PFSK-1 (cell line): Measurements from ENCODE around the gene TBC1D9.

Experiments used
- FOXP2 ChIP-seq: optimal IDR thresholded peaks from 2 replicates; pipeline ENCODE3; 2011; ENCODE audit warnings: borderline replicate concordance, control low read depth, inconsistent platforms; ENCODE audit not compliant: insufficient read depth; ENCODE audit errors: extremely low read length, extremely low read depth
- POLR2AphosphoS5 ChIP-seq: IDR thresholded peaks from 2 replicates; pipeline ENCODE4 v1.6.1; 2012; ENCODE audit warnings: low read depth, mild to moderate bottlenecking, control low read depth, low read length, moderate library complexity
- REST ChIP-seq, 2 experiments: IDR thresholded peaks; 2 replicates each; pipeline versions ENCODE4 v1.6.1 to v1.8.0; 2011 to 2012; ENCODE audit warnings: low read depth in 2 of 2, low read length in 2 of 2, control low read depth in 1 of 2, inconsistent platforms in 1 of 2, mild to moderate bottlenecking in 1 of 2, moderate library complexity in 1 of 2; ENCODE audit not compliant: insufficient read depth in 1 of 2
- SIN3A ChIP-seq: IDR thresholded peaks from 2 replicates; pipeline ENCODE4 v1.6.1; 2012; ENCODE audit warnings: mild to moderate bottlenecking, low read length, moderate library complexity, borderline replicate concordance; ENCODE audit not compliant: insufficient read depth
- TAF1 ChIP-seq: IDR thresholded peaks from 2 replicates; pipeline ENCODE4 v1.6.1; 2012; ENCODE audit warnings: low read length, control low read depth, borderline replicate concordance; ENCODE audit not compliant: insufficient read depth

Gene TBC1D9

DNA sequence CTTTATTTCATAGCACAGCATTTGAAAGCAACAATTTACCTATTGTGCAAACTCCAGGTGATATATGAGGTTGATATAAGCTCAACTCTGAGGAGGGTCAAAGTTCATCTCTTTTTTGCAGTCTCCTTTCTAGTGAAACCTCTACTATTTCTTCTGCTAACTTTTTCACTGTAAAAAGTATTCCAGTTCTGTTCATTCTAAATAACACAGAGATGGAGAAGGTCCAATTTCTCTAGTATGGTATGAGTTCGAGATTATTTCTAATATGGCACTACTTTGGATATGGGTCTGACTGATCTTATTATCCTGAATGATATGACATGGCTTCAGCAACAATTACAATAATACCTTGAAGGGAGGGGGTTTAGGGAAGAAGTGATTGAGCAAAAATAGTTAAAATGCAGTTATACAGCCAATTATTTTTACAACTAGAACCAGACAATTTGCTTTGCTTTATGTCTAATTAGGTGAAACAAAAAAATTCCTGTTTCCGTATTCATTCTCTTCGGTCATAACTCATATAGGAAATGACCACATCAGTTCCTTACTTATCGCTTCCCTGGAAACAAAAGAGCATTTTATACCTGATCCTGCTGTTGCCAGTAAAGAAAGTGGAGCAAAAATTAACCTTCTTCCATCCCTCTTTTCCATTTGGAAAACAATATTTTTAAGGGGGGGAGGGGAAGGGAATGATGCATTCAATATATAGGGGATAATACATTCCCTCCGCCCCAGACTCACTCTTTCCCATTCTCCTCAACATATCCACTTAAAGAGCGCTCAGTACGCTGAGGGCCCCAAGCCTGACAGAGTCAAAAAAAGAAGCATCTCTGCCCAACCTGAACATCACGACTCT is 1.0 kb downstream of the TBC1D9 start:
- TF ChIP-seq SIN3A (no peak), TAF1 (no peak), FOXP2 (no peak), POLR2AphosphoS5 (no peak)

DNA sequence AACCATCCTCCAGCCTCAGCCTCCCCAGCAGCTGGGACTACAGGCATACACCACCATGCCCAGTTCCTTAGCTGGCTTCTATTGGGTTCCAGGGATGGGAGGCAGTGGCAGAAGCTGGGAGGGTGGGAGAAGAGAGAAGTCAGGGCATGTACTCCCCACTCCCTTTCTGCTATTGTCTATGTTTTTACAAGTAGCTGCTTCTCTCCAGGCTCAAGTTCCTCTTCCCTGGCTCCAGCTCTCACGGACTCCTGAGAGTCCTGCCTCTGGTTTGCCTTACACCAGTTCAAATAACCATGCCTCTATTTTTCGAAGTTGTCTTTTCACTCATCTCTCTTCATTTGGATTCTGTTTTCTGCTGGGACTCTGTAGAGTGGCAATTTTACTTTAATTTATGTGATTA is 2.9 kb downstream of the TBC1D9 start:
- TF ChIP-seq SIN3A, result no peak
- no peak for TF ChIP-seq POLR2AphosphoS5
- TF ChIP-seq REST (IDR thresholded peaks at IDR 0.05; ENCODE audit: insufficient read depth in 1 of 2, low read depth in 2 of 2, low read length in 2 of 2), result no peak
- no peak for TF ChIP-seq TAF1
- no peak for TF ChIP-seq FOXP2

DNA sequence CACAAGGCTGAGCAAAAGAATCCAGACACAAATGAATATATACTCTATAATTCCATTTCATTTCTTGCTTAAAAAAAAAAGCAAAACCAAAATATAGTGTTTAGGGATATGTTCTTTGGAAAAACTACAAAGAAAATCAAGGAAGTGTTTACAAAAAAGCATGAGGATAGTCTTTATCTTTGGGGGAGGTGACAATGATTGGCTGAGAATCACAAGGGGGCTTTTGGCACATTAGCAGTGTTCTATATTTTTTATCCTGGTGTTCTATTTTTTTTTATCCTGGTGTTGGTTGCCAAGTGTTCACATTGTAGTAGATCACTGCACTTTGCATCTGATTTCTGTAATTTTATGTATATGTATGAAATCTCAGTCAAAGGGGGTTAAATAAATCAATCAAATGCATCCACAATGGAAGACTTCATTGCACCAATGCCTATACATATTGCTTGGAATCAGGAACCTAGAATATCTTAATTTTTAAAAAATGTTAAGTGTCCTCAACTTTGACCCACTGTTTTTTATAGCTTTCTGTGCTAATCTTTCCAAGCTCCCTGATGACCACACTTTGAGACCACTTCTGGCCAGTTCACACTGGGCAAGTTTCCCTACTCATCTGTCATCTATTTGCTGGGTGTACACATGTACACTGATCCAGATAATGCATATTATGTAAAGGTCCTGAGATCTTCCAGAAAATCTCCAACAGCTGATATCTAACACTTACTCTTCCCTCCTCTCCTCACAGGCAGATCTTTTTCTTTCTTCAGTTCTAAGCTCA is 3.7 kb downstream of the TBC1D9 start:
- TF ChIP-seq SIN3A (no peak), FOXP2 (no peak), TAF1 (no peak), POLR2AphosphoS5 (no peak), REST (IDR thresholded peaks at IDR 0.05; ENCODE audit: insufficient read depth in 1 of 2, low read depth in 2 of 2, low read length in 2 of 2) (no peak)

GRCh38 chr4:140750470-140750869 is 5.7 kb downstream of the TBC1D9 start:
- TF ChIP-seq SIN3A, result no peak
- TF ChIP-seq TAF1, result no peak
- no peak for TF ChIP-seq REST (IDR thresholded peaks at IDR 0.05; ENCODE audit: insufficient read depth in 1 of 2, low read depth in 2 of 2, low read length in 2 of 2)
- no peak for TF ChIP-seq FOXP2
- TF ChIP-seq POLR2AphosphoS5, result no peak

DNA sequence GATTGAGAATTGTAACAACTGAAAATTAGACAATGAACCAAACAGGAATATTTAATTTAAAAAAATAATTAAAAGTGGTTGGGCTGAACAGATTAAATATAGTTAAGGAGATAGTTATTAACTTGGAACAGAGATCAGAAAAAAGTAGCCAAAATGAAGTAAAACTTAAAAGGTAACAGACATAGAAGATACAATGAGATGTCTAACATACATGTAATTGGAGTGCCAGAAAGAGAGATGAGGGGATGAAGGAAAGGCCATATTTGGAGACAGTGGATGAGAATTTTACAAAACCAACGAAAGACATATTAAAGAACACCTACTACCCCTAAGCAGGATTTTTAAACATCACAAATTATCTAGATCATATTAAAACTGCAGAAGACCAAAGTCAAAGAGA is 8.0 kb downstream of the TBC1D9 start:
- TF ChIP-seq SIN3A (no peak), POLR2AphosphoS5 (no peak), TAF1 (no peak), FOXP2 (no peak), REST (IDR thresholded peaks at IDR 0.05; ENCODE audit: insufficient read depth in 1 of 2, low read depth in 2 of 2, low read length in 2 of 2) (no peak)
